WI38 (cell line): ENCODE measurements around the gene ZNF672.

ENCODE experiments used
- H3K4me3 ChIP-seq: 2 replicates; pipeline ENCODE4 v1.5.1; 2011; ENCODE audit warnings: low read depth, mild to moderate bottlenecking, control low read depth, low read length
- TF ChIP-seq, protein P1 (sequence below): IDR thresholded peaks from 2 replicates; pipeline ENCODE4 v1.5.1; 2012; ENCODE audit warnings: low read depth, mild to moderate bottlenecking, control low read depth, low read length

ZNF672 gene

DNA sequence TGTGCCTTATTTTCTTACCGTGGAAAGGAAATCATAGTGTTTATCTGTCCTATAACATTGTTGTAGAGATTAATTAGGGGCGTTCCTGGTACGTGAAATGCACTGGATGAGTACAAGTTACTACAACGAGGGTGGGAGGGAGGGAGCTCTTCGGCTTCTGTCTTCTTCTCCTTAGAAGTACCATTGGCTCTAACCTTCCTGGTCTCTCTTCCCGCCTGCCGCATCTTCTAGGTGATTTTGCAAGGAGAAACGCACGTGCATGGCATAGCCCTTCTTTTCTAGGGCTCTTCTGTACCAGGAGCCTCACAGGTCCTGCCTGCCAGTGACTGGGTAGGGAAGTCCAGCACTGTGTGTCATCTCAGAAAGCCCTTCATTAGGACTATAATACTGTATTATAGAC is 29.1 kb upstream of the ZNF672 start:
- TF ChIP-seq, protein P1, sequence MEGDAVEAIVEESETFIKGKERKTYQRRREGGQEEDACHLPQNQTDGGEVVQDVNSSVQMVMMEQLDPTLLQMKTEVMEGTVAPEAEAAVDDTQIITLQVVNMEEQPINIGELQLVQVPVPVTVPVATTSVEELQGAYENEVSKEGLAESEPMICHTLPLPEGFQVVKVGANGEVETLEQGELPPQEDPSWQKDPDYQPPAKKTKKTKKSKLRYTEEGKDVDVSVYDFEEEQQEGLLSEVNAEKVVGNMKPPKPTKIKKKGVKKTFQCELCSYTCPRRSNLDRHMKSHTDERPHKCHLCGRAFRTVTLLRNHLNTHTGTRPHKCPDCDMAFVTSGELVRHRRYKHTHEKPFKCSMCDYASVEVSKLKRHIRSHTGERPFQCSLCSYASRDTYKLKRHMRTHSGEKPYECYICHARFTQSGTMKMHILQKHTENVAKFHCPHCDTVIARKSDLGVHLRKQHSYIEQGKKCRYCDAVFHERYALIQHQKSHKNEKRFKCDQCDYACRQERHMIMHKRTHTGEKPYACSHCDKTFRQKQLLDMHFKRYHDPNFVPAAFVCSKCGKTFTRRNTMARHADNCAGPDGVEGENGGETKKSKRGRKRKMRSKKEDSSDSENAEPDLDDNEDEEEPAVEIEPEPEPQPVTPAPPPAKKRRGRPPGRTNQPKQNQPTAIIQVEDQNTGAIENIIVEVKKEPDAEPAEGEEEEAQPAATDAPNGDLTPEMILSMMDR: no peak

DNA sequence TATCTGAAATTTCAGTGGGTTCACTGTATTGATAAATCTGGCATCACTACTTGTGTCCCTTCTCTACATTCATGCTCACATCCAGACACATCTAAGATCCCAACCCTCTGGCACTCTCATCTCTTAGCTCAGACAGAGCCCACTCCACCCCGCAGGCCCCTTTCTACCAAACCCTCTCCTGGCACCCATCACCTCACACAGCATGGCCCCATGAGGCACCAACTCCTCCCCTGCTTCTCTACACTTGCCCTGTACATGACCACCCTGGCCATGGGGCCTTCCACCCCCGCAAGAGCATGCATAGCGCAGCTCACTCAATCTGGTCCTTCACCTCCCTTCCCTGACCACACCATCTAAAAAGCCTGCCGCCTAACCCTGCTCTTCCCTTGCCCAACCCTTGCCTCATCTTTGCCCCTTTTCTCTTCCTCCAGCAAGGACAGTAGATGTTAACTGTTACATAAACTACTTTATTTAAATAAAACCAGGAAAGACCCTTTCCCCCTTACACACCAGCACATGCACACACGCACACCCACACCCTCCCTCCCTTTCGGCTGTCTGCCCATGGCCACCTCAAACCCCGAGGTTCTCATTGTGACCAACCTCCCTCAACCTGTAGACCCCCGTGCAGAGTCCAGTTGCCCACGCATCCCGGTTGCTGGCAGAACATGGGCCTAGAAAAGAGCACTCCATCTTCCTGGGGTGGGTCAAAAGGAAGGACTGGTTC is 27.9 kb upstream of the ZNF672 start:
- TF ChIP-seq, protein P1: no peak
- H3K4me3 ChIP-seq: no peak overlapping the region

More for the DNA sequence above, 29.1 kb upstream of the ZNF672 start:
- H3K4me3 ChIP-seq: no peak overlapping the region

DNA sequence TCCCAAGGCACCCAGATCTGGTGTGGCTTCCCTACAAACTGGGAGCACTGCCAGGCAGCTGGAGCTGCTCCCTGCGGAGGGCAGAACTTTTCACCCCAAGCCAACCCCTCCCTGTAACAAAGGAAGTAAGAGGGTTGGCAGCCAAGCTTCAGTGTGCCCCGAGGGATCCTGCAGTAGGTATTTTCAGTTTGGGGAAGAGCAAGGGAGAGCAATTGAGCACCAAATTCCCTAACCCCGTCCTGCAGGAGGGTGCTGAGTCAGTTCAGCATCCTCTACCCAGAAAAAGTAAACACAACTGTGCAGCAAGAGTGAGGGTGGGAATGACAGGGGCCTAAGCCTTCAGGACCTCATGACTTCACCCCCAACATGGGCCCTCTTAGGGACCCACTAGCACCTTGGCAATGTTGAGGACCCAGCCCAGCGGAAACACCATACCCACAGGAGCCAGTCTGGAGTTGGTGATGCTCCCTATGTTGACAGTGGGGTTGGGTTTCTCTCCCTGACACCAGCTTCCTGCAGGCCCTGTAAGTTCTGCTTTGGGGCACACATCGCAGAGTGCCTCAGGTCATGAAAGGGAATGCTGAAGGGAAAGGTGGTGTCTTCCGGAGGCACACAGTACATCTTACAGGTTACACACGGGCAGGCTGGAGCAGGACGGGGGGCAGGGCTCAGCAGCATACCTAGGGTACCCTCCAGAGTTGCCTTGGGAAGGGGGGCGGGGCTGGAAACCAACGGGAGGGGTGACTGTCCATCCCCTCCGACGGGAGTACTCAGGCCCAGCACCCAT is 27.1 kb upstream of the ZNF672 start:
- H3K4me3 ChIP-seq: no peak overlapping the region
- TF ChIP-seq, protein P1: no peak

DNA sequence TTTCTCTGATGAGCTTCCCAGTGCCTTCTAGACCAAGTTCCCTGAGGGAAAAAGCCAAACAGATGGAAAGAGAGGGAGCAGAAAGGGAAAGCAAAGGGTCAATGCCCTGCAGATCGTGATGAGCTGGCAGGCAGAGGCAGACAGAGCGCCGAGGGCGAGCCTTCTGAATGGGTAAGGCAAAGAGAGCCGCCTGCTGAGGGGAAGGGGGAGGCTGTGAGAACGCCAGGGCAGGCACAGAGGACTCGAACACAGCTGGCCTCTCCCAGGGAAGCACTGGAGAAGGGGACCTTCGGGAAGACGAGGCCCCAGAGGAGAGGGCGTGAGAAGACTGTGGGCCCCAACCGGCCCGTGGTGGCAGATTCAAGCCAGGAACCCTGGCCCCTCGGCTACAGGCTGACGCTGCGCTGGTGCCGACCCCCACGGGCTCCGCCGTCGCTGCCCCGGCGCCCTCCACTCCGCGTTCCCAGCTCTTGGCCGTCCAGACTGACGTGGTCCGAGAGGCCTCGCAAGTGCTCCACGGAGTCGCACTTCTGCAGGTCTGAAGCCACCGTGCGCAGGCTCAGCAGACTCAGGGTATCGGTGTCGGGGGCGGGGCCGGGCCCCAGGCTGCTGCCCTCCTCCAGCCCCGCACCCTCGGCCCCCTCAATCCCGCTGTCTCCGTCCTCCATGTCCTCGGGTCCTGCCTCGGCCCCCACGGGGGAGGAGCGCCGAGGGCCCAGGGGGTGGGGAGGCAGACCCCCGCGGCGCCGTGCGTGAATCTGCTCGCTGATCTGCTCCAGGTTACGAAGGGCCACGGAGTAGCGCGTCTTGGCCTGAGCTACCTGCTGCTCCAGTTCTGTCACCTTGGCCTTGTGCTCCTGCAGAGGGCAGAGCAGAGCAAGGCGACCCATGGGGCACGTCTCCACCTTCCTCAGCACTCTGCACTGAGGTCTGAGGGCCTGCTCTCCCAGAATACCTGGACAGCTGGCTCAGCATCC is 26.2 kb upstream of the ZNF672 start:
- no peak overlapping the region for H3K4me3 ChIP-seq
- TF ChIP-seq, protein P1: no peak

DNA sequence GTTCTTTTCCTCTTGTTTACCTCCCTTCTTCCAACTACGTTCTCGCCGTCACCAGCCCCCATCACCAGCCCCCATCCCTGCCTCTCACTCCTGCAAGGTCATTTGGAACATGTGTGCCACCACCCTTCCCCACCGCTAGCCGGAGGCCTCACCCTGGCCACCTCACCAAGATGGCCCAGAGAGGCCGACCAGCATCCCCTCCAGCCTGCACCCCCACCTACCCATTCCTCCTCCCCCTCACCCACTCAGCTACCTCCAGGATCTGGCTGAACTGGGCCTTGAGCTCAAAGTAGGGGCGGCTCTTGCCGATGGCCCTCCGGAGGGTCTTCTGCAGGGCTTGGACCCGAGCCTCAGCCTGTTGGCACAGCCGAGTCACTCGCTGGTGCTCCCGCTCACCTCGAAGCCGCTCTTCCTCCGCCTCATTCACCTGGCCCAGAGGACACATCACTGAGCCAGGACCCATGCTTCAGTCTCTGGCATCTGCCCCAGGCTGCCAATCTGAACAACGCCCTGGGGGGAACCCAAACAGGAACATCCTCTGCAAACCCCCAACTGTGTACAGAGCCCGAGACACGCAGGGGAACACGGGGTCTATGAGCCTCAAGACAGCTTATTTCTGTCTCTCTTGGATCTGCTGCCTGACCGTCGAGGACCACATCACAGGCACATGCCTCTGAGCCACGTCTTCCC is 25.1 kb upstream of the ZNF672 start:
- H3K4me3 ChIP-seq: no peak overlapping the region
- TF ChIP-seq, protein P1: no peak

DNA sequence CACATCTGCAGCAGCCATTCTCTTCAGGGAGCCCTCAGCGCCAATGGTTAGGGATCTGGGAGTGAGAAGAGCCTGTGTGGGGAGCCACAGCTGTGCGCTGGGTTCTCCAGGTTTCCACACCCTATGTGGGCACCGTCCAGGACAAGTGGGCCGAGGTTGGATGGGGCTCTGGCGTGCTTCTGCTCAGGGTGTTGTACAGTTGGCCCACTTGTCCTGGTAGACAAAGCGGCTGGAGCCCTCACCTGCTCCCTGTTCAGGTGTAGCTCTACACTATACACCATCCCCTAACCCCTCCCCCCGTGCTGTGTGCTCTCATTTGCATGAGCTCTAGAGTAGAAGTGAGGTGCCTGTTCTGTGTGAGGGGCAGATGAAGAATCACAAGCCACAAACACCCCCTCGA is 24.5 kb upstream of the ZNF672 start:
- TF ChIP-seq, protein P1: no peak
- no peak overlapping the region for H3K4me3 ChIP-seq
